ENCODE measurements around the gene AMOTL1.

The AMOTL1 gene

GRCh38 chr11:94735907-94736306, 32.2 kb upstream of the AMOTL1 start:
- TF ChIP-seq GATA2 (IDR thresholded peaks at IDR 0.05; ENCODE audit: low read depth, low read length) (no peak), GATA3 (IDR thresholded peaks at IDR 0.05; ENCODE audit: low read depth, low read length) (no peak)

DNA sequence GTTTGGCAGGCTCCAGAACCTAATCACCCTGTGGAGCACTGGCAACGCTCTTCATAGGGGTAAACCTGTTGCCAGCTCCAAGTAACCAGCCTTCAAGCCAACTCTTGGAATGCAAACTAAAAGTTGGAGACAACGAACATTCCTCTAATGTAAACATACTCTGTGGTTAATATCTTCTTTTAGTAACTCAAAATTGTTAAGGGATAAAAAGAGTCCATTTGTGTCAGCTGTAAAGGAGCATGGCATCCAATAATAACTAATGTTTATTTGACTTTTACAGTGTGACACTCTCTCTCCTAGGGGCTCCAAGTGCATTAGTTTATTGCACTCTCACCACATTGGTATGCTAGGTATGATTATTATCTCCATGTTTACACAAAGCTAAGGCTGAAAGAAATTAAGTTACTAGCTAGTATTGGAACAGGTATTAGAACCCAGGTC, 31.0 kb upstream of the AMOTL1 start:
- TF ChIP-seq GATA2 (IDR thresholded peaks at IDR 0.05; ENCODE audit: low read depth, low read length), result no peak
- TF ChIP-seq GATA3 (IDR thresholded peaks at IDR 0.05; ENCODE audit: low read depth, low read length), result no peak

GRCh38 chr11:94738746-94739145, 29.4 kb upstream of the AMOTL1 start:
- TF ChIP-seq GATA3 (IDR thresholded peaks at IDR 0.05; ENCODE audit: low read depth, low read length) (no peak), GATA2 (IDR thresholded peaks at IDR 0.05; ENCODE audit: low read depth, low read length) (no peak)

DNA sequence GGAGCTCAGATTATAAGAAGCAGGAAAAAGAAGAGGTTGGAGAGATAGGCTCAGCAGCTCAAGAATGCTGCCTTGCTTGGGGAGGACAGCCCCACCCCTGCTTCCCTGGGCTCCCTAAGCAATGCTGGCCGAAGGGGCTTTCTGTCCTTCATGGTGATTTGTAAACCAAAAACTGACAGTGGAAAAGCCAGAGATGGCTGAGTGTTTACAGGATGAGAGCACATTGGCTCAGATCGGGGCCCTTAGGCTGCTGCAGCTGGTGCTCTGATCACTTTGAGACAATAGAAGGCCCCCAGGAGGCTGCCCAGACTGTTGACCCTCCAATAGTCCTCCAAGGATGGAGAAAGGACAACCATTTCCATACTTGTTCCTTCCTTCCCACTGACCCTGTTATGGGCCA, 28.8 kb upstream of the AMOTL1 start:
- no peak for TF ChIP-seq GATA2 (IDR thresholded peaks at IDR 0.05; ENCODE audit: low read depth, low read length)
- no peak for TF ChIP-seq GATA3 (IDR thresholded peaks at IDR 0.05; ENCODE audit: low read depth, low read length)

- TF ChIP-seq GATA2 (IDR thresholded peaks at IDR 0.05; ENCODE audit: low read depth, low read length), result no peak
- no peak for TF ChIP-seq GATA3 (IDR thresholded peaks at IDR 0.05; ENCODE audit: low read depth, low read length)
These were observed 27.8 kb upstream of the AMOTL1 start for GRCh38 chr11:94740083-94741021.

- TF ChIP-seq GATA2 (IDR thresholded peaks at IDR 0.05; ENCODE audit: low read depth, low read length), result no peak
- TF ChIP-seq GATA3 (IDR thresholded peaks at IDR 0.05; ENCODE audit: low read depth, low read length), result no peak
These were observed 27.0 kb upstream of the AMOTL1 start for GRCh38 chr11:94741022-94741679.

GRCh38 chr11:94742665-94743064, 25.5 kb upstream of the AMOTL1 start:
- TF ChIP-seq GATA2 (IDR thresholded peaks at IDR 0.05; ENCODE audit: low read depth, low read length) (no peak), GATA3 (IDR thresholded peaks at IDR 0.05; ENCODE audit: low read depth, low read length) (no peak)

DNA sequence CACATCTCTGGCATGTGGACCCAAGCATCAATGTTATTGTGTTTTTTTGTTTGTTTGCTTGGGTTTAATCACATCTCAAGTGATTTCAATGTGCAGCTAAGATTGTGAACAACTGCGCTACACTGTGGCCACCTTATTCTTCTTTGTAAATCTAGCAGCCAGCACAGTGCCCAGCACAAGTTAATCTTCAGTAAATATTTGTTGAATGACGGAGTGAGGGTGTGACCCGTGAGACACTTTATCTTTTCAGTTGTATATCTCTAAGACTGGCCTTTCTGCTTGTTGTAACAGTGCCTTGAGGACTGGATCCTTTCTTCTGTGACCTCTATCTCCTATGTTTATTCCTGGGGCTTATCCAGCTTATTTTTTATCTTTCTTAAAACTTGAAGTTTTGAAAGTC, 21.4 kb upstream of the AMOTL1 start:
- TF ChIP-seq GATA3 (IDR thresholded peaks at IDR 0.05; ENCODE audit: low read depth, low read length), result no peak
- TF ChIP-seq GATA2 (IDR thresholded peaks at IDR 0.05; ENCODE audit: low read depth, low read length), result no peak

GRCh38 chr11:94747146-94747545, 21.0 kb upstream of the AMOTL1 start:
- TF ChIP-seq GATA3 (IDR thresholded peaks at IDR 0.05; ENCODE audit: low read depth, low read length) (no peak), GATA2 (IDR thresholded peaks at IDR 0.05; ENCODE audit: low read depth, low read length) (no peak)

- TF ChIP-seq GATA3 (IDR thresholded peaks at IDR 0.05; ENCODE audit: low read depth, low read length) (no peak), GATA2 (IDR thresholded peaks at IDR 0.05; ENCODE audit: low read depth, low read length) (no peak)
These were observed 20.5 kb upstream of the AMOTL1 start for GRCh38 chr11:94747601-94748041.

DNA sequence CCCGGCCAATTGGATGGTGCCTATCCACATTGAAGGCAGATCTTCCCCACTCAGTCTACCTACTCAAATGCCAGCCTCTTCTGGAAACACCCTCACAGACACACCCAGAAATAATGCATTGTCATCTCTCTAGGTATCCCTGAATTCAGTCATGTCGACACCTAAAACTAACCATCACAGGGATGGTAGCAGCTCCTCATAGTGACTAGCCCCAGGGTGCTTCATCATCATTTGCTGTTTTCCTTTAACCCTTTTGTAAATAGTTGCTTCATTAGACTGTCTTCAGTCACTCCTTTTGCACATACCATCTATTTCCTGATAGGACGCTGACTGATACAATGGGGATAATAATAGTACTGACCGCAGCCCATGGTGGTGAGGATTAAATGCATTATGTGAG, 18.8 kb upstream of the AMOTL1 start:
- TF ChIP-seq GATA2 (IDR thresholded peaks at IDR 0.05; ENCODE audit: low read depth, low read length), result no peak

GRCh38 chr11:94750319-94751217, 17.6 kb upstream of the AMOTL1 start:
- no peak for TF ChIP-seq GATA3 (IDR thresholded peaks at IDR 0.05; ENCODE audit: low read depth, low read length)
- TF ChIP-seq GATA2 (IDR thresholded peaks at IDR 0.05; ENCODE audit: low read depth, low read length), result no peak

- no peak for TF ChIP-seq GATA2 (IDR thresholded peaks at IDR 0.05; ENCODE audit: low read depth, low read length)
- no peak for TF ChIP-seq GATA3 (IDR thresholded peaks at IDR 0.05; ENCODE audit: low read depth, low read length)
These were observed 16.9 kb upstream of the AMOTL1 start for GRCh38 chr11:94751218-94751609.

GRCh38 chr11:94751786-94752185, 16.4 kb upstream of the AMOTL1 start:
- TF ChIP-seq GATA2 (IDR thresholded peaks at IDR 0.05; ENCODE audit: low read depth, low read length) (no peak), GATA3 (IDR thresholded peaks at IDR 0.05; ENCODE audit: low read depth, low read length) (no peak)

All from SH-SY5Y (cell line).